Glutamatergic neuron (in vitro differentiated cells): Measurements from ENCODE around the gene NDUFV1. TPM values are rescaled to one million over a fixed set of nuclear protein-coding genes. Genes with fewer than 3 reads are reported as not detected.
"Not testable (repeated sequence)": the region's sequence is repeated elsewhere in the genome, so short reads cannot be mapped to it uniquely, and the experiment has no call there.

ENCODE experiments used
- DNase-seq: peaks from one replicate; pipeline ENCODE4 v3.0.0; 2022
- H3K27ac Mint-ChIP-seq: one replicate; pipeline ENCODE4 v1.8.0; 2020; ENCODE audit warnings: mild to moderate bottlenecking, mixed read lengths, inconsistent platforms; ENCODE audit not compliant: unreplicated experiment
- H3K27me3 Mint-ChIP-seq: one replicate; pipeline ENCODE4 v1.8.0; 2020; ENCODE audit warnings: mild to moderate bottlenecking, moderate library complexity, mixed read lengths, inconsistent platforms; ENCODE audit not compliant: unreplicated experiment
- H3K36me3 Mint-ChIP-seq: one replicate; pipeline ENCODE4 v1.8.0; 2020; ENCODE audit warnings: mild to moderate bottlenecking, mixed read lengths, inconsistent platforms; ENCODE audit not compliant: unreplicated experiment
- H3K4me1 Mint-ChIP-seq: one replicate; pipeline ENCODE4 v1.8.0; 2020; ENCODE audit warnings: mild to moderate bottlenecking, low read depth, mixed read lengths, inconsistent platforms; ENCODE audit not compliant: unreplicated experiment
- H3K4me3 Mint-ChIP-seq: one replicate; pipeline ENCODE4 v1.8.0; 2020; ENCODE audit warnings: mild to moderate bottlenecking, mixed read lengths, inconsistent platforms; ENCODE audit not compliant: unreplicated experiment
- H3K9me3 Mint-ChIP-seq: one replicate; pipeline ENCODE4 v1.8.0; 2020; ENCODE audit warnings: mild to moderate bottlenecking, moderate library complexity, mixed read lengths, inconsistent platforms; ENCODE audit not compliant: unreplicated experiment
- CTCF ChIP-seq: fragments of 200-600 bp; sonication (generic); IDR thresholded peaks from one replicate; pipeline ENCODE4 v1.5.0; 2021; ENCODE audit not compliant: partially characterized antibody, unreplicated experiment
- total RNA-seq: library from RNA; stranded (reverse); fragmentation: NEBNext Ultra II Directional; extraction: Animal tissue kit (Norgen Biotek cat#: 25700); gene quantifications from one replicate; pipeline ENCODE4 v1.2.1, GENCODE V29; 2021; ENCODE audit not compliant: unreplicated experiment

NDUFV1 gene
- total RNA-seq, 1 donor from 2014 or later, result 216 TPM

DNA sequence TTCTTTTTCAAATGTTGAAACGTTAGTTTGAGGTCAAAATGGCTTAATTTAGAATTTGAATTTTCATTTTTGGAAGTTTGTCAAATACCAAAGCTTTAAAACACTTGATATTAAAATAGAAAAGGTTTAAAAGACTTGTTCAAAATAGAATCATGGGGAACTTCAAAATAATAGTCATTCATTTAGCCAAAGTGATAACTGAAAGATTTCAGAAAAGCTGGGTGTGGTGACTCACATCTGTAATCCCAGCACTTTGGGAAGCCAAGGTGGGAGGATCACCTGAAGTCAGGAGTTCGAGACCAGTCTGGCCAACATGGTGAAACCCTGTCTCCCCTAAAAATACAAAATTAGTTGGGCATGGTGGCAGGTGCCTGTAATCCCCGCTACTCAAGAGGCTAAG lies 12.3 kb upstream of the NDUFV1 start:
- TF ChIP-seq CTCF, result no peak

DNA sequence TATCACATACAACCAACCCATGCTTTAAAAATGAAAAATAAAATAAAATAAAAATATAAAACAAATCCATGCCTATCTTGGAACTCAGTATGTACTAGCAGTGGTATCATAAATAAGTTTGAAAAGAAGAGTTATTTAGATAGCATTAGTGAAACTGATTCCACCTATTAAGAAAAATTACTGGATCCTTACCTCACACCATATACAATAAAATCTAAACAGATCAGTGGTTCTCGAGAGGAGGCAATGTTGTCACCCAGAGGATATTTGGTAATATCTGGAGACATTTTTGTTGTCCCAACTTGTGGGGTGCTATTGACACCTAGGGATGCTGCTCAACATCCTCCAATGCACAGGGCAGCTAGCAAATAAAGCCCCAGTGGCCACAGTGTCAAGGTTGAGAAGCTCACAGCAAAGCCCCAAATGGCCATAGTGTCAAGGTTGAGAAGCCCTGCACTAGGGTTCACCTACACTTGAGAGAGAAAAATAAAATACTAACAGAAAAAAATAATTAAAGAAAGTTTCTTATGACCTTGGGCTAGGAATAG lies 9.9 kb upstream of the NDUFV1 start:
- Mint-ChIP-seq H3K27ac (no peak overlapping the region), H3K4me1 (peaks cover 4% of the 10 kb centered on the region), H3K36me3 (peaks cover 5% of the 10 kb centered on the region), H3K9me3 (peaks cover 3% of the 10 kb centered on the region), H3K27me3 (no peaks in the 10 kb centered on the region), H3K4me3 (no peak overlapping the region)
- DNase-seq, result no peak
- no peak for TF ChIP-seq CTCF

More for the DNA sequence above, 12.3 kb upstream of the NDUFV1 start:
- Mint-ChIP-seq H3K4me1 (peaks cover 4% of the 10 kb centered on the region), H3K27ac (no peak overlapping the region), H3K36me3 (peaks cover 5% of the 10 kb centered on the region), H3K4me3 (no peak overlapping the region), H3K27me3 (no peaks in the 10 kb centered on the region), H3K9me3 (peaks cover 3% of the 10 kb centered on the region)
- DNase-seq, result no peak

GRCh38 chr11:67597458-67597857 lies 9.3 kb upstream of the NDUFV1 start:
- H3K27ac Mint-ChIP-seq, H3K27me3 Mint-ChIP-seq, H3K4me3 Mint-ChIP-seq, H3K4me1 Mint-ChIP-seq, H3K36me3 Mint-ChIP-seq, H3K9me3 Mint-ChIP-seq, DNase-seq: not testable (repeated sequence)

DNA sequence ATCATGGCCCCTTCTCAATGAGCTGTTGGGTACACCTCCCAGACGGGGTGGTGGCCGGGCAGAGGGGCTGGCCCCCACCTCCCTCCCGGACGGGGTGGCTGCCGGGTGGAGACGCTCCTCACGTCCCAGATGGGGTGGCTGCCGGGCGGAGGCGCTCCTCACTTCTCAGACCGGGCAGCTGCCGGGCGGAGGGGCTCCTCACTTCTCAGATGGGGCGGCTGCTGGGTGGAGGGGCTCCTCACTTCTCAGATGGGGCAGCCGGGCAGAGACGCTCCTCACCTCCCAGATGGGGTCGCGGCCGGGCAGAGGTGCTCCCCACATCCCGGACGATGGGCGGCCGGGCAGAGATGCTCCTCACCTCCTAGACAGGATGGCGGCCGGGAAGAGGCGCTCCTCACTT lies 8.8 kb upstream of the NDUFV1 start:
- not testable (repeated sequence) for H3K27ac Mint-ChIP-seq, H3K4me3 Mint-ChIP-seq

GRCh38 chr11:67599149-67599548 lies 7.6 kb upstream of the NDUFV1 start:
- Mint-ChIP-seq H3K27me3 (peaks cover under 1% of the 10 kb centered on the region), H3K27ac (no peak overlapping the region), H3K4me3 (no peak overlapping the region), H3K4me1 (peaks cover 8% of the 10 kb centered on the region), H3K36me3 (peaks cover 5% of the 10 kb centered on the region), H3K9me3 (peaks cover 3% of the 10 kb centered on the region)
- no peak for DNase-seq
- no peak for TF ChIP-seq CTCF

More for the DNA sequence above, 8.8 kb upstream of the NDUFV1 start:
- H3K9me3 Mint-ChIP-seq, H3K4me1 Mint-ChIP-seq, H3K27me3 Mint-ChIP-seq, H3K36me3 Mint-ChIP-seq, DNase-seq: not testable (repeated sequence)

GRCh38 chr11:67600324-67601029 lies 6.3 kb upstream of the NDUFV1 start:
- DNase-seq, result no peak
- H3K9me3 Mint-ChIP-seq, result peaks cover 3% of the 10 kb centered on the region
- no peak overlapping the region for H3K4me3 Mint-ChIP-seq
- H3K36me3 Mint-ChIP-seq, result peaks cover 5% of the 10 kb centered on the region
- no peak for TF ChIP-seq CTCF
- peaks cover 14% of the 10 kb centered on the region for H3K4me1 Mint-ChIP-seq
- H3K27ac Mint-ChIP-seq, result no peak overlapping the region
- H3K27me3 Mint-ChIP-seq, result peaks cover 4% of the 10 kb centered on the region
